GM18526 (cell line): ENCODE data around the gene COL8A1.

Experiments
- POLR2A ChIP-seq: IDR thresholded peaks from 3 replicates; pipeline ENCODE4 v1.6.1; 2011; ENCODE audit not compliant: insufficient read length; ENCODE audit errors: extremely low read depth

Gene COL8A1

GRCh38 chr3:99711351-99711750 is 73.0 kb downstream of the COL8A1 start:
- no peak for TF ChIP-seq POLR2A

GRCh38 chr3:99712291-99712954 is 74.0 kb downstream of the COL8A1 start:
- TF ChIP-seq POLR2A, result no peak

- TF ChIP-seq POLR2A, result no peak
Measured at GRCh38 chr3:99713440-99713839, 75.0 kb downstream of the COL8A1 start.

DNA sequence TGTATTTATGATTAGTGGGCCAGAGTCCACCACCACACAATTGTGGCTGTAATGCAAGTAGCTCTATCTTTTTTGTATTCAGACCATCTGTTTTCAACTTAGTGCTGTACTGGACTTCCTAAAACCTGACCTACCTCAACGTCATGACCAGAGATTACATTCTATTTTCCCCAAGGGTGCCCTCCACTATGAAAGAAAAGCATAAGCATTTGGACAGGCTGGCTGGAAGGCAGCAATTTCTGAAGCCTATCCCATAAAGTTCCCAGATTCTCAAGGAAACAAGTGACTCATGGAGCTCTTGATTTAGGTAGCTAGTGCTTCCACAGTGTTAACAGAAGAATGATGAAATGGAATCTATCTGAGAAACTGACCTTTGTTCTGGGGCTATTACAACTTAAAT is 75.8 kb downstream of the COL8A1 start:
- TF ChIP-seq POLR2A, result no peak

- TF ChIP-seq POLR2A, result no peak
Measured at GRCh38 chr3:99714575-99714974, 76.2 kb downstream of the COL8A1 start.

DNA sequence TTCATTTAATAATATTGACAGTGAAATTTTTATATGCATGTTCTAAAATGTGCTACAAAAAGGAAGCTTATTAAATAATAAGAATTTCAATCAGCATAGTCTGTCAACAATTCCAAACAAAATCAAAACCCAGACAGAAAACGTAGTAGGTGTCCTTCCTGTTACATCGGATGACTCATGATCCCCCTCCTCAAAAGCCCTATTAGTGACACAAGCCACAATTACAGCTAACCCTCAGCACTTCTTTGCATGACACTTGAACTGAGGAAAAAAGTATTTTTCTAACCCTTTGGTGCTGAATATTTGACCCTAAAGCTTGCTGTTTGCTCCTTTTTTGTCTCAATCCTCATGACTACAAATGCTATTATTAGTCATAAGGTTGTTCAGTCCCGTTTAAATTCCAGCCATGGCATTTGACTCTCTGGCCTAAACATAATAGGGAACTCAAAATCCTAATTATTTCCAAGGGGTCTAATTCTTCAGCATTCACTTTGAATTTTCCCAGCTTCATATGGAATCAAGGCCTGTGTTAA is 78.1 kb downstream of the COL8A1 start:
- no peak for TF ChIP-seq POLR2A

- no peak for TF ChIP-seq POLR2A
Measured at GRCh38 chr3:99720985-99721632, 82.7 kb downstream of the COL8A1 start.

DNA sequence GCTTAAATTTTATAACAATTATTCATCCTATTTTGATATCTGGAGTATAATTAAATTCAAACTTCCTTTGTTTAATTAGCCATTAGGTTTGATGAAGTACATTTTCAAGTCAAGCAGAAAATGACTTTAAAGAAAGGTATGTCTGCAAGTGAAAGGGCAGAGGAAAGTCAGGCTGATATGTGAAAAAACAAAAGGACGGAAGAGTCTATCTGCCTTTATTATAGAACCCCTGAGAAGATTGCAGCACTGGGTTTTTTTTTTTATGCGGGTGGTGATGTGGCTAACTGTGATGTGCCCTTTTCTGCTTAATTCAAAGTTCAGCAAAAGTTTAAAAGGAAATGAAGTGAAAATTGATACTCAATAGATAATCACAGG is 83.2 kb downstream of the COL8A1 start:
- no peak for TF ChIP-seq POLR2A

GRCh38 chr3:99724276-99724675 is 85.9 kb downstream of the COL8A1 start:
- no peak for TF ChIP-seq POLR2A

DNA sequence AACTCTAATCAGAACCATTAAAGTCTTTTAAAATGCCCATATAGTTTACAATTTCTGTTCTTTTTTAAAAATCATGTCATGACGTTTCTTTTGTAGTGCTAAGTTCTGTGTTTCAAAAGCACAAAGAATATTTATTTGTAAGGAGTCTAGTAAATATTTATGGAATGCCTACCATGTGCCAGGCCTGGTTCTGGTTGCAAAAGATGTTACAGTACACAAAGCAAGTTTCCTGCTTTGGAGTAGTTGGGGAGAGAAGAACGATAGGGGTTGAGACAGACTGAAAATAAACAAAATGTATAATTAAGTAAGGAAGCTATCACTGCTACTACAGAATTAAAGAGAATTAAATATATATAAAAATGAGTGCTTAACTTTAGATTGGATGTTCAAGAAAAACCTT is 92.5 kb downstream of the COL8A1 start:
- no peak for TF ChIP-seq POLR2A

GRCh38 chr3:99731499-99731898 is 93.1 kb downstream of the COL8A1 start:
- no peak for TF ChIP-seq POLR2A

DNA sequence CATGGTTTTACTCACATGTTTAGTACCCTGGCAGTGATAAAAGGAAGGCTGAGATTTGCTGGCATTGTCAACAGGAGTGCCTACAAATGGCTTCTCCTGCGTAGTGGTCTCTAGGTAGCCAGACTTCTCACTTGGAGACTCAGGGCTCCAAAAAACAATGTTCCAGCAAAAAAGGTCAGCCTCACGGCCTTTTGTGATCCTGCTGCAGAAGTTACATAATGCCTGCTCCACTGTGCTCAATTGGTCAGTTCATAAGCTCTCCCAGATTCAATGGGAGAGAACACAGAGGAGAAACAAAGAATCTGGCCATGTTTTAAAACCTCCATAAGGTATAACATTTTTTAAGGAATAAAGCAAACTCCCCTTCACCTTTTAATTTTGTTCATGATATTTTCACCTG is 103.2 kb downstream of the COL8A1 start:
- TF ChIP-seq POLR2A, result no peak

DNA sequence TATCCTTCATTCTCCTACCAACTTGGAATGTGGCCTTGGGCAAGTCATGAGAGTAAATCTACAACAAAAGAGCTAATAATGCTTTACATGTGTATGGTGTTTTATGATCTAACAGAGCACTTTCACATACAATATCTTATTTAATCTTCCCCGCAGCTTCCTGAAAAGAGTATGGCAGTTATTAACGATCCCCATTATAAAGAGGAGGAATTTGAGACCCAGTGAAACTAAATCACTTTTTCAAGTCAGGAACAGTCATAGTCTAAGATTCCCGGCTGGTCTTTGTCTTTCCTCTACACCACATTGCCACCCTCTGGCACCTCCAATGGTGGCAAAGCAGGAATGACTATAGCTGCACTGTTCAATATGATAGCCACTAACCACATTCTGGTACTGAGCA is 109.5 kb downstream of the COL8A1 start:
- no peak for TF ChIP-seq POLR2A

GRCh38 chr3:99751649-99752048 is 113.3 kb downstream of the COL8A1 start:
- TF ChIP-seq POLR2A, result no peak

DNA sequence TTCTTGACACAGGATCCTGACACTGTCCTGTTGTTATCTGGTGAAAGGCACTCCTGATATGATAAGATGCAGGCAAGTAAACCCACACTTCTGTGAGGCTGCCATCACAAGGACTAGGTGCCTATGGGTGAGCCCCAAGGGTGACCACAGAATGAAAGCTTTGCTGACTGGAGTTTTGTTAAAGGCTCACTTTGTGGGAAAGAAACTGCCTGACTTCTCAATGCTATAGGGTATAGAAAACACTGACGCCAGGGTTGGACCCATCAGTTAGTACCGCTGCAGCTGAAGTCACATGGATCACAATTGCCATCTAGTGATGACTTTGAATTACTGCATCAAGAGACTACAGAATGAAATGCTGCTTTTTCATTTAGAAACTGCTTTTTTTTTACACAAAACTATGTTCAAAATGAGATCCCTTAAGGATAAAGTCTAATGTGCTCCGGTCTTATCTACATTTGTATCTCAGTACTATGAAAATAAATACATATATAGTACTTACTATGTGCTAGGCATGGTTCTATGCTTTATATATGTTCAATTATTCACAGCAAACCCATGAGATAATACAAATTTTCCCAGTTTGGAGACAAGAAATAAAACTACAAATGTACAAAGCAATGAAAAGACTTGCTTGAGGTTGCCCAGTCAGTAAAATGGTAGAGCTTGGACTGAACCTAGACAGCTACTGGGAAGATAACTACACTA is 115.0 kb downstream of the COL8A1 start:
- TF ChIP-seq POLR2A, result no peak

- TF ChIP-seq POLR2A, result no peak
Measured at GRCh38 chr3:99755831-99756230, 117.4 kb downstream of the COL8A1 start.
